ENCODE data around the gene BTN2A1.

The BTN2A1 gene

DNA sequence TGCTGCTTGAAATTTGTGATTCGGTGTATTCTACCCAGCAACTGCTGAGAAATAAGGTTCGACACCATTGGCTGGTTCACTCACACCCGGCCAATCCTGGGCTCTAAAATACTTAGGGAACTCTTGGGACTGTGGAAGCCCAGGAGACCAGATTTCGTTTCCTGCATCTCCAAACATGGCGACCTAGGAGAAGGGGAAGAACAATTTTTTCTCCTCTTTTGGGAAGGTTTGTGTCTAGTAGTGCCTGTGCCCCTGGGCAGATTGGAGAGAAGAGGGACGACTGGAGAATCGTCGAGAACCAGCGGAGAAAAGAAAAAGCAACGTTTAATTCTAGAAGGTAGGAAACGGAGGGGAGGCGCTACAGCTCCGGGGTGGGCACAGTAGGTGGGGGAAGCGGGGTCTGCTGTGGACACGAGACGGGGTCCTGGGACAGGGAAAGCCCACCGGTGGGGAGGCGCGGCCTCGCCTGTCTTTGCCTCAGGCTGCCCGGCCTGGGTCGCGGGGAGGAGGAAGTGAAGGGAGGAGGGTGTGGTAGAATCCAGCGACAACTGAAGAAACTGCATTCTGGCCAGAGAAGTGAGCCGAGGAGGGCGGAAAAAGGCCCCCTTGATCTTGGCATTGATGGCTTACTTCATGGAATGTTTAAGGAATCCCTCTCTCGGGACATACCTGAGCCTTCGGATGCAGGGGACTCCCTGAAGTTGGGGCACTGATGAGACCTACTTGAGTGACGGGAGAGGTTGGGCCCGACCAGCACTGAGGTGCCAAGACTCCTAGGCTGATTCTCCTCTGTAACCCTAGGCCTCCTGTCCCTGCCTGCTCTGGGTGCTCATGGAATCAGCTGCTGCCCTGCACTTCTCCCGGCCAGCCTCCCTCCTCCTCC, at the start of gene BTN2A1:
BTN2A1 (plus strand) TSS at position 150 of the 883 bp plus-strand sequence; CDS start at position 832, 682 bp downstream.
- TF ChIP-seq ZBTB7A (IDR thresholded peaks at IDR 0.05; ENCODE audit: low read depth) (peak; percentile 68; the same call in 1 of the 2 replicates), TAF1 (IDR thresholded peaks at IDR 0.05; ENCODE audit: low read depth) (peak; percentile 30; the same call in 1 of the 2 replicates), CREB1 (IDR thresholded peaks at IDR 0.05; ENCODE audit: low read depth) (peak; percentile 83), YY1 (IDR thresholded peaks at IDR 0.05; ENCODE audit: low read depth) (peak; percentile 86), RAD21 (IDR thresholded peaks at IDR 0.05; ENCODE audit: low read depth) (no peak)
- TF ChIP-seq, protein P1, sequence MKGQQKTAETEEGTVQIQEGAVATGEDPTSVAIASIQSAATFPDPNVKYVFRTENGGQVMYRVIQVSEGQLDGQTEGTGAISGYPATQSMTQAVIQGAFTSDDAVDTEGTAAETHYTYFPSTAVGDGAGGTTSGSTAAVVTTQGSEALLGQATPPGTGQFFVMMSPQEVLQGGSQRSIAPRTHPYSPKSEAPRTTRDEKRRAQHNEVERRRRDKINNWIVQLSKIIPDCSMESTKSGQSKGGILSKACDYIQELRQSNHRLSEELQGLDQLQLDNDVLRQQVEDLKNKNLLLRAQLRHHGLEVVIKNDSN (IDR thresholded peaks at IDR 0.05) = no peak

DNA sequence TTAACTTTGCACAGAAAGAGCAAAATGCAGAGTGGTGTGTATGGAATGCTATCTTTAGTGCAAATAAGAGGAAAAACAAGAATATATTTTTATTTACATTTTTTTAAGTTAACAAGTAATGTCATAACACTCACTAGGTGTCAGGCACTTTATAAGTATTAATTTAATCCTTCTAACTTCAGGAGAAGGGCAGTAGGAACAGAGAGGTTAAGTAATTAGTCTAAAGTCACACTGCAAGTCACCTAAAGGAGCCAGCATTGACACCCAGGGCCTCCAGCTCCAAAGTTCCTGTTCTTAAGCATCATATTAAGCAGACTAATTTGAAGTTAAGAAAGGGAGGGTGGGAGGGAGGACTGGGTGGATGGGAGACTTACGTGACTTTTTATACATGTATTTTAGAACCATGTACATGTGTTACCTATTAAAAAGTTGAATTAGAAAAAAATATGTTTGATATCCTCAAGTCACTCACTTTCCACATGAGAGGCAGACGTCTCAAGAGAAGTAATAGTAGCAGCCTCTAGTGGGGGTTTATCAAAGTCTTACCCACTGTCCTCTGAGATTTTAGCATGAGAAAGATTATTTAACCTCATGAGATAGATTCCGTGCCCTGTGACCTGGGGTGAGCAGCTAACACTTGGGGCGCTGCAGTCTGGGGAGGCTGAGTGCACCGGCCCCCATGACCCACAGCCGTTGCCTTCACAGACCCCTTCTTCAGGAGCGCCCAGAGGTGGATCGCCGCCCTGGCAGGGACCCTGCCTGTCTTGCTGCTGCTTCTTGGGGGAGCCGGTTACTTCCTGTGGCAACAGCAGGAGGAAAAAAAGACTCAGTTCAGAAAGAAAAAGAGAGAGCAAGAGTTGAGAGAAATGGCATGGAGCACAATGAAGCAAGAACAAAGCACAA, 48.7 kb upstream of the BTN2A1 start:
- TF ChIP-seq, protein P1 (IDR thresholded peaks at IDR 0.05) = no peak
- TF ChIP-seq RAD21 (IDR thresholded peaks at IDR 0.05; ENCODE audit: low read depth) (no peak), YY1 (IDR thresholded peaks at IDR 0.05; ENCODE audit: low read depth) (no peak), EP300 (IDR thresholded peaks at IDR 0.05; ENCODE audit: borderline replicate concordance) (no peak), NFIC (IDR thresholded peaks at IDR 0.05) (no peak), CEBPB (IDR thresholded peaks at IDR 0.05) (no peak), CREB1 (IDR thresholded peaks at IDR 0.05; ENCODE audit: low read depth) (no peak), EGR1 (IDR thresholded peaks at IDR 0.05) (no peak), TCF12 (IDR thresholded peaks at IDR 0.05; ENCODE audit: low read depth) (no peak), TEAD4 (IDR thresholded peaks at IDR 0.05) (no peak), FOXM1 (IDR thresholded peaks at IDR 0.05; ENCODE audit: borderline replicate concordance, low read depth) (no peak), ZBTB7A (IDR thresholded peaks at IDR 0.05; ENCODE audit: low read depth) (no peak), TAF1 (IDR thresholded peaks at IDR 0.05; ENCODE audit: low read depth) (no peak)
- TF ChIP-seq, protein P2, sequence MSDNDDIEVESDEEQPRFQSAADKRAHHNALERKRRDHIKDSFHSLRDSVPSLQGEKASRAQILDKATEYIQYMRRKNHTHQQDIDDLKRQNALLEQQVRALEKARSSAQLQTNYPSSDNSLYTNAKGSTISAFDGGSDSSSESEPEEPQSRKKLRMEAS (IDR thresholded peaks at IDR 0.05) = no peak
- TF ChIP-seq, protein P3, sequence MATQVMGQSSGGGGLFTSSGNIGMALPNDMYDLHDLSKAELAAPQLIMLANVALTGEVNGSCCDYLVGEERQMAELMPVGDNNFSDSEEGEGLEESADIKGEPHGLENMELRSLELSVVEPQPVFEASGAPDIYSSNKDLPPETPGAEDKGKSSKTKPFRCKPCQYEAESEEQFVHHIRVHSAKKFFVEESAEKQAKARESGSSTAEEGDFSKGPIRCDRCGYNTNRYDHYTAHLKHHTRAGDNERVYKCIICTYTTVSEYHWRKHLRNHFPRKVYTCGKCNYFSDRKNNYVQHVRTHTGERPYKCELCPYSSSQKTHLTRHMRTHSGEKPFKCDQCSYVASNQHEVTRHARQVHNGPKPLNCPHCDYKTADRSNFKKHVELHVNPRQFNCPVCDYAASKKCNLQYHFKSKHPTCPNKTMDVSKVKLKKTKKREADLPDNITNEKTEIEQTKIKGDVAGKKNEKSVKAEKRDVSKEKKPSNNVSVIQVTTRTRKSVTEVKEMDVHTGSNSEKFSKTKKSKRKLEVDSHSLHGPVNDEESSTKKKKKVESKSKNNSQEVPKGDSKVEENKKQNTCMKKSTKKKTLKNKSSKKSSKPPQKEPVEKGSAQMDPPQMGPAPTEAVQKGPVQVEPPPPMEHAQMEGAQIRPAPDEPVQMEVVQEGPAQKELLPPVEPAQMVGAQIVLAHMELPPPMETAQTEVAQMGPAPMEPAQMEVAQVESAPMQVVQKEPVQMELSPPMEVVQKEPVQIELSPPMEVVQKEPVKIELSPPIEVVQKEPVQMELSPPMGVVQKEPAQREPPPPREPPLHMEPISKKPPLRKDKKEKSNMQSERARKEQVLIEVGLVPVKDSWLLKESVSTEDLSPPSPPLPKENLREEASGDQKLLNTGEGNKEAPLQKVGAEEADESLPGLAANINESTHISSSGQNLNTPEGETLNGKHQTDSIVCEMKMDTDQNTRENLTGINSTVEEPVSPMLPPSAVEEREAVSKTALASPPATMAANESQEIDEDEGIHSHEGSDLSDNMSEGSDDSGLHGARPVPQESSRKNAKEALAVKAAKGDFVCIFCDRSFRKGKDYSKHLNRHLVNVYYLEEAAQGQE (IDR thresholded peaks at IDR 0.05; ENCODE audit: low read depth) = no peak

DNA sequence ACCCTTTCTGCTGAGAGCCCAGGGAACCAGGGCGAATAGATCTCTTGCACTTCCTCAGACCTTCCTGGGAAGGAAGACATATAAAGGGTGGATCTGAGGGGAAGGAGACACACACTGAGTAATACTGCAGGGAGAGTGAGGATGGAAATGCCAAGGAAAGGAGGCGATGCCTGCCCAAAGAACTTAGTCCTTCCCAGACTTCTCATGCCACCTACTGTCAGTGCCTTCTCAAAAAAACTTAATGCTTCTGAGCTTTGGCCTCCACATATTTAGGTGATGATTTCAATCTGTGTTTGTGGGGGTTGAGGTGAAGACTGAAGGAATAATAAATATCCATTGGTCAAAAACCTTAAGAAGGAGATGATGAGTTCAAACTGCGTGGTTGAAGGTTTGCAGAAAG, 46.0 kb upstream of the BTN2A1 start:
- TF ChIP-seq TCF12 (IDR thresholded peaks at IDR 0.05; ENCODE audit: low read depth) = no peak
- TF ChIP-seq CREB1 (IDR thresholded peaks at IDR 0.05; ENCODE audit: low read depth) = no peak
- TF ChIP-seq TEAD4 (IDR thresholded peaks at IDR 0.05) = no peak
- no peak for TF ChIP-seq ZBTB7A (IDR thresholded peaks at IDR 0.05; ENCODE audit: low read depth)
- TF ChIP-seq EP300 (IDR thresholded peaks at IDR 0.05; ENCODE audit: borderline replicate concordance) = no peak
- TF ChIP-seq, protein P2 (IDR thresholded peaks at IDR 0.05) = no peak
- no peak for TF ChIP-seq RAD21 (IDR thresholded peaks at IDR 0.05; ENCODE audit: low read depth)
- no peak for TF ChIP-seq FOXM1 (IDR thresholded peaks at IDR 0.05; ENCODE audit: borderline replicate concordance, low read depth)
- TF ChIP-seq NFIC (IDR thresholded peaks at IDR 0.05) = no peak
- no peak for TF ChIP-seq EGR1 (IDR thresholded peaks at IDR 0.05)
- TF ChIP-seq YY1 (IDR thresholded peaks at IDR 0.05; ENCODE audit: low read depth) = no peak
- TF ChIP-seq CEBPB (IDR thresholded peaks at IDR 0.05) = no peak
- TF ChIP-seq TAF1 (IDR thresholded peaks at IDR 0.05; ENCODE audit: low read depth) = no peak
- TF ChIP-seq, protein P1 (IDR thresholded peaks at IDR 0.05) = no peak
- TF ChIP-seq, protein P3 (IDR thresholded peaks at IDR 0.05; ENCODE audit: low read depth) = no peak

DNA sequence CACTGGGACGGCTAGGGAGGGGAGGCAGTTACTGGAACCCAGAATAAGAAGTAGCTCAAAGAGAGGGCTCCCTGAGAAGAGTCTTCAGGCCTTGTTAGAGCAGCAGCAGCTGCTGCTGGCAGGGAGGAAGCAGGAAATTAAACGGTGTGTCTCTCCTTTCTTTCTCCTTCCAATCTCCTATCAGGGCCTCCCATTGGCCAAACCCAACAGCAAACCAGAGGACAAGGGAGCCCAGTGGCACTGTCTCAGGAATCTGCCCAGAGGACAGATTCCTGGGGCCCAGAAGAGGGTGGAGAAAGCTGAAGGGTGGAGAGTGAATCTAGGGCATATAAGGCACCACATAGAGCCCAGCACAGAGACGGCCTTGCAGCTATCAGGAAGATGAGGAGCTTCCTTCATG, 45.5 kb upstream of the BTN2A1 start:
- TF ChIP-seq RAD21 (IDR thresholded peaks at IDR 0.05; ENCODE audit: low read depth) = no peak
- TF ChIP-seq ZBTB7A (IDR thresholded peaks at IDR 0.05; ENCODE audit: low read depth) = no peak
- no peak for TF ChIP-seq EGR1 (IDR thresholded peaks at IDR 0.05)
- no peak for TF ChIP-seq TAF1 (IDR thresholded peaks at IDR 0.05; ENCODE audit: low read depth)
- TF ChIP-seq FOXM1 (IDR thresholded peaks at IDR 0.05; ENCODE audit: borderline replicate concordance, low read depth) = no peak
- TF ChIP-seq, protein P1 (IDR thresholded peaks at IDR 0.05) = no peak
- TF ChIP-seq YY1 (IDR thresholded peaks at IDR 0.05; ENCODE audit: low read depth) = no peak
